Effector memory CD8-positive, alpha-beta T cell (primary cell): ENCODE data around the gene RAD51AP1.
A peak's percentile ranks its signal among the peaks of the same experiment; 100 is the strongest.

Source experiments
- ATAC-seq: fragments of 150-1000 bp; cut with Tn5 transposase; replicated peaks from 2 replicates; pipeline ENCODE4 v1.10.0; 2021; ENCODE audit warnings: mild to moderate bottlenecking, moderate library complexity
- DNase-seq, 3 experiments: peaks; one replicate each; pipeline ENCODE4 v3.0.0; 2021
- H3K27ac Mint-ChIP-seq, 2 donors: one replicate each; pipeline ENCODE4 v1.8.0; 2022; ENCODE audit warnings: mild to moderate bottlenecking in 2 of 2, mixed read lengths in 2 of 2, moderate library complexity in 2 of 2
- H3K27me3 Mint-ChIP-seq, 2 donors: one replicate each; pipeline ENCODE4 v1.8.0; 2022; ENCODE audit warnings: mixed read lengths in 2 of 2
- H3K36me3 Mint-ChIP-seq: one replicate; pipeline ENCODE4 v1.8.0; 2022; ENCODE audit warnings: mild to moderate bottlenecking, moderate library complexity, mixed read lengths; ENCODE audit not compliant: insufficient read depth
- H3K4me1 Mint-ChIP-seq, 2 donors: one replicate each; pipeline ENCODE4 v1.8.0; 2022; ENCODE audit warnings: low read depth in 2 of 2, mixed read lengths in 2 of 2
- H3K4me3 Mint-ChIP-seq, 2 donors: one replicate each; pipeline ENCODE4 v1.8.0; 2022; ENCODE audit warnings: mild to moderate bottlenecking in 2 of 2, mixed read lengths in 2 of 2, moderate library complexity in 2 of 2
- H3K9me3 Mint-ChIP-seq, 2 donors: one replicate each; pipeline ENCODE4 v1.8.0; 2022; ENCODE audit warnings: mixed read lengths in 2 of 2

Gene RAD51AP1

GRCh38 chr12:4526923-4527546 lies 11.7 kb upstream of the RAD51AP1 start:
- ATAC-seq: no peak
- H3K36me3 Mint-ChIP-seq: peaks cover 33% of the 10 kb centered on the region

GRCh38 chr12:4530160-4530559 lies 8.5 kb upstream of the RAD51AP1 start:
- no peaks in the 10 kb centered on the region for H3K27me3 Mint-ChIP-seq
- no peak overlapping the region for H3K4me3 Mint-ChIP-seq
- no peaks in the 10 kb centered on the region for H3K9me3 Mint-ChIP-seq
- H3K4me1 Mint-ChIP-seq: peaks cover 0 to 4% of the 10 kb centered on the region in 2 donors
- H3K27ac Mint-ChIP-seq: peak overlapping the region; percentile 36 to 59
- peaks cover 17% of the 10 kb centered on the region for H3K36me3 Mint-ChIP-seq
- DNase-seq: no peak
- ATAC-seq: no peak

More at GRCh38 chr12:4526923-4527546, 11.7 kb upstream of the RAD51AP1 start:
- Mint-ChIP-seq H3K4me3 (no peak overlapping the region), H3K27ac (no peak overlapping the region), H3K4me1 (peaks cover 0 to 4% of the 10 kb centered on the region in 2 donors), H3K9me3 (no peaks in the 10 kb centered on the region), H3K27me3 (no peaks in the 10 kb centered on the region)
- no peak for DNase-seq

GRCh38 chr12:4530982-4531586 lies 7.6 kb upstream of the RAD51AP1 start:
- no peaks in the 10 kb centered on the region for H3K27me3 Mint-ChIP-seq
- H3K4me1 Mint-ChIP-seq: peaks cover 0 to 4% of the 10 kb centered on the region in 2 donors
- H3K36me3 Mint-ChIP-seq: peaks cover 16% of the 10 kb centered on the region
- ATAC-seq (no peak), DNase-seq (no peak)
- H3K27ac Mint-ChIP-seq: no peak overlapping the region
- H3K4me3 Mint-ChIP-seq: no peak overlapping the region
- no peaks in the 10 kb centered on the region for H3K9me3 Mint-ChIP-seq

- H3K27me3 Mint-ChIP-seq: no peaks in the 10 kb centered on the region
These were observed 3.6 kb upstream of the RAD51AP1 start for GRCh38 chr12:4535092-4535491.

GRCh38 chr12:4535871-4536270 lies 2.8 kb upstream of the RAD51AP1 start:
- no peak for ATAC-seq

More at GRCh38 chr12:4535092-4535491, 3.6 kb upstream of the RAD51AP1 start:
- no peaks in the 10 kb centered on the region for H3K9me3 Mint-ChIP-seq
- no peak for DNase-seq
- no peak for ATAC-seq
- H3K4me3 Mint-ChIP-seq: no peak overlapping the region
- no peak overlapping the region for H3K27ac Mint-ChIP-seq
- H3K36me3 Mint-ChIP-seq: peaks cover 22% of the 10 kb centered on the region
- peaks cover 9 to 19% of the 10 kb centered on the region in 2 donors for H3K4me1 Mint-ChIP-seq

GRCh38 chr12:4539167-4539870 lies 629 bp downstream of the RAD51AP1 start:
- ATAC-seq (no peak), DNase-seq (no peak)
- no peaks in the 10 kb centered on the region for H3K9me3 Mint-ChIP-seq
- H3K27me3 Mint-ChIP-seq: no peaks in the 10 kb centered on the region
- H3K4me3 Mint-ChIP-seq: peak overlapping the region; percentile 81 to 93
- peak overlapping the region; percentile 93 to 94 for H3K27ac Mint-ChIP-seq
- H3K36me3 Mint-ChIP-seq: peaks cover 14% of the 10 kb centered on the region
- peaks cover 9 to 17% of the 10 kb centered on the region in 2 donors for H3K4me1 Mint-ChIP-seq

More at GRCh38 chr12:4535871-4536270, 2.8 kb upstream of the RAD51AP1 start:
- DNase-seq: no peak
- Mint-ChIP-seq H3K4me1 (peaks cover 9 to 17% of the 10 kb centered on the region in 2 donors), H3K36me3 (peaks cover 18% of the 10 kb centered on the region), H3K4me3 (no peak overlapping the region), H3K27me3 (no peaks in the 10 kb centered on the region), H3K27ac (no peak overlapping the region), H3K9me3 (no peaks in the 10 kb centered on the region)

- Mint-ChIP-seq H3K4me1 (peaks cover 9 to 17% of the 10 kb centered on the region in 2 donors), H3K36me3 (peaks cover 11% of the 10 kb centered on the region), H3K4me3 (peak overlapping the region; percentile 6 to 93), H3K27ac (no peak overlapping the region), H3K9me3 (no peaks in the 10 kb centered on the region), H3K27me3 (no peaks in the 10 kb centered on the region)
- ATAC-seq (no peak), DNase-seq (no peak)
These were observed 1.5 kb downstream of the RAD51AP1 start for GRCh38 chr12:4540170-4540569.

GRCh38 chr12:4540638-4541037 lies 1.9 kb downstream of the RAD51AP1 start:
- peaks cover 11% of the 10 kb centered on the region for H3K36me3 Mint-ChIP-seq
- H3K9me3 Mint-ChIP-seq: no peaks in the 10 kb centered on the region
- DNase-seq (no peak), ATAC-seq (no peak)
- H3K4me1 Mint-ChIP-seq: peaks cover 9 to 17% of the 10 kb centered on the region in 2 donors
- no peak overlapping the region for H3K27ac Mint-ChIP-seq
- H3K4me3 Mint-ChIP-seq: no peak overlapping the region
- no peaks in the 10 kb centered on the region for H3K27me3 Mint-ChIP-seq

- Mint-ChIP-seq H3K27ac (no peak overlapping the region), H3K27me3 (no peaks in the 10 kb centered on the region), H3K36me3 (no peaks in the 10 kb centered on the region), H3K4me1 (no peaks in the 10 kb centered on the region), H3K9me3 (no peaks in the 10 kb centered on the region), H3K4me3 (no peak overlapping the region)
- ATAC-seq (no peak), DNase-seq (no peak)
These were observed 6.5 kb downstream of the RAD51AP1 start for GRCh38 chr12:4545195-4545594.

GRCh38 chr12:4552191-4552590 lies 13.5 kb downstream of the RAD51AP1 start:
- H3K27ac Mint-ChIP-seq: no peak overlapping the region
- H3K36me3 Mint-ChIP-seq: no peaks in the 10 kb centered on the region
- no peak overlapping the region for H3K4me3 Mint-ChIP-seq

GRCh38 chr12:4553943-4554342 lies 15.3 kb downstream of the RAD51AP1 start:
- ATAC-seq (no peak), DNase-seq (no peak)
- no peak overlapping the region for H3K4me3 Mint-ChIP-seq
- no peak overlapping the region for H3K27ac Mint-ChIP-seq
- H3K36me3 Mint-ChIP-seq: no peaks in the 10 kb centered on the region
- H3K9me3 Mint-ChIP-seq: no peaks in the 10 kb centered on the region
- H3K27me3 Mint-ChIP-seq: no peaks in the 10 kb centered on the region
- no peaks in the 10 kb centered on the region for H3K4me1 Mint-ChIP-seq

More at GRCh38 chr12:4552191-4552590, 13.5 kb downstream of the RAD51AP1 start:
- DNase-seq: no peak
- no peaks in the 10 kb centered on the region for H3K27me3 Mint-ChIP-seq
- no peaks in the 10 kb centered on the region for H3K4me1 Mint-ChIP-seq
- H3K9me3 Mint-ChIP-seq: no peaks in the 10 kb centered on the region
- ATAC-seq: no peak

GRCh38 chr12:4555804-4556203 lies 17.1 kb downstream of the RAD51AP1 start:
- Mint-ChIP-seq H3K9me3 (no peaks in the 10 kb centered on the region), H3K36me3 (no peaks in the 10 kb centered on the region), H3K27me3 (no peaks in the 10 kb centered on the region), H3K4me1 (no peaks in the 10 kb centered on the region), H3K4me3 (no peak overlapping the region), H3K27ac (peak overlapping the region in 1 of 2 donors; percentile 5)
- no peak for DNase-seq
- no peak for ATAC-seq

GRCh38 chr12:4556735-4557530 lies 18.2 kb downstream of the RAD51AP1 start:
- Mint-ChIP-seq H3K27ac (no peak overlapping the region), H3K9me3 (no peaks in the 10 kb centered on the region), H3K4me3 (no peak overlapping the region), H3K27me3 (no peaks in the 10 kb centered on the region), H3K4me1 (no peaks in the 10 kb centered on the region), H3K36me3 (no peaks in the 10 kb centered on the region)
- ATAC-seq (no peak), DNase-seq (no peak)
